Effector memory CD8-positive, alpha-beta T cell (primary cell): Measurements from ENCODE around the gene PTGS2.

Experiments
- ATAC-seq: fragments of 150-1000 bp; cut with Tn5 transposase; replicated peaks from 2 replicates; pipeline ENCODE4 v1.10.0; 2021; ENCODE audit warnings: mild to moderate bottlenecking, moderate library complexity
- DNase-seq, 3 experiments: peaks; one replicate each; pipeline ENCODE4 v3.0.0; 2021
- H3K27ac Mint-ChIP-seq, 2 donors: one replicate each; pipeline ENCODE4 v1.8.0; 2022; ENCODE audit warnings: mild to moderate bottlenecking in 2 of 2, mixed read lengths in 2 of 2, moderate library complexity in 2 of 2
- H3K27me3 Mint-ChIP-seq, 2 donors: one replicate each; pipeline ENCODE4 v1.8.0; 2022; ENCODE audit warnings: mixed read lengths in 2 of 2
- H3K36me3 Mint-ChIP-seq: one replicate; pipeline ENCODE4 v1.8.0; 2022; ENCODE audit warnings: mild to moderate bottlenecking, moderate library complexity, mixed read lengths; ENCODE audit not compliant: insufficient read depth
- H3K4me1 Mint-ChIP-seq, 2 donors: one replicate each; pipeline ENCODE4 v1.8.0; 2022; ENCODE audit warnings: low read depth in 2 of 2, mixed read lengths in 2 of 2
- H3K4me3 Mint-ChIP-seq, 2 donors: one replicate each; pipeline ENCODE4 v1.8.0; 2022; ENCODE audit warnings: mild to moderate bottlenecking in 2 of 2, mixed read lengths in 2 of 2, moderate library complexity in 2 of 2
- H3K9me3 Mint-ChIP-seq, 2 donors: one replicate each; pipeline ENCODE4 v1.8.0; 2022; ENCODE audit warnings: mixed read lengths in 2 of 2
- total RNA-seq, 9 experiments: gene quantifications; one replicate each; lab custom pipeline; 2026; lab: John Stamatoyannopoulos, UW

PTGS2 gene
- total RNA-seq, result 0 to 77.9 (median 0.63) reads per million in 9 experiments

DNA sequence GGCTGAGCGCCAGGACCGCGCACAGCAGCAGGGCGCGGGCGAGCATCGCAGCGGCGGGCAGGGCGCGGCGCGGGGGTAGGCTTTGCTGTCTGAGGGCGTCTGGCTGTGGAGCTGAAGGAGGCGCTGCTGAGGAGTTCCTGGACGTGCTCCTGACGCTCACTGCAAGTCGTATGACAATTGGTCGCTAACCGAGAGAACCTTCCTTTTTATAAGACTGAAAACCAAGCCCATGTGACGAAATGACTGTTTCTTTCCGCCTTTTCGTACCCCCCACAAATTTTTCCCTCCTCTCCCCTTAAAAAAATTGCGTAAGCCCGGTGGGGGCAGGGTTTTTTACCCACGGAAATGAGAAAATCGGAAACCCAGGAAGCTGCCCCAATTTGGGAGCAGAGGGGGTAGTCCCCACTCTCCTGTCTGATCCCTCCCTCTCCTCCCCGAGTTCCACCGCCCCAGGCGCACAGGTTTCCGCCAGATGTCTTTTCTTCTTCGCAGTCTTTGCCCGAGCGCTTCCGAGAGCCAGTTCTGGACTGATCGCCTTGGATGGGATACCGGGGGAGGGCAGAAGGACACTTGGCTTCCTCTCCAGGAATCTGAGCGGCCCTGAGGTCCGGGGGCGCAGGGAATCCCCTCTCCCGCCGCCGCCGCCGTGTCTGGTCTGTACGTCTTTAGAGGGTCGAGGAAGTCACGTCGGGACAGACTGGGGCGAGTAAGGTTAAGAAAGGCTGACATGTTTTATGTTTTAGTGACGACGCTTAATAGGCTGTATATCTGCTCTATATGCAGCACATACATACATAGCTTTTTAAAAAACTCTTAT is at the start of gene PTGS2:
TSS of gene PTGS2 (minus strand) at position 179 of the 817 bp plus-strand sequence. CDS start at position 46, 133 bp downstream.
- H3K9me3 Mint-ChIP-seq, result no peaks in the 10 kb centered on the region
- H3K27ac Mint-ChIP-seq, result peak within 1 kb of the TSS in 1 of 2 donors; percentile 51
- no peak for DNase-seq
- H3K36me3 Mint-ChIP-seq, result no peaks in the 10 kb centered on the region
- peaks cover 0 to 3% of the 10 kb centered on the region in 2 donors for H3K4me1 Mint-ChIP-seq
- ATAC-seq, result peak; percentile 50
- H3K4me3 Mint-ChIP-seq, result peak within 1 kb of the TSS; percentile 47 to 53
- peaks cover 27 to 46% of the 10 kb centered on the region in 2 donors for H3K27me3 Mint-ChIP-seq

DNA sequence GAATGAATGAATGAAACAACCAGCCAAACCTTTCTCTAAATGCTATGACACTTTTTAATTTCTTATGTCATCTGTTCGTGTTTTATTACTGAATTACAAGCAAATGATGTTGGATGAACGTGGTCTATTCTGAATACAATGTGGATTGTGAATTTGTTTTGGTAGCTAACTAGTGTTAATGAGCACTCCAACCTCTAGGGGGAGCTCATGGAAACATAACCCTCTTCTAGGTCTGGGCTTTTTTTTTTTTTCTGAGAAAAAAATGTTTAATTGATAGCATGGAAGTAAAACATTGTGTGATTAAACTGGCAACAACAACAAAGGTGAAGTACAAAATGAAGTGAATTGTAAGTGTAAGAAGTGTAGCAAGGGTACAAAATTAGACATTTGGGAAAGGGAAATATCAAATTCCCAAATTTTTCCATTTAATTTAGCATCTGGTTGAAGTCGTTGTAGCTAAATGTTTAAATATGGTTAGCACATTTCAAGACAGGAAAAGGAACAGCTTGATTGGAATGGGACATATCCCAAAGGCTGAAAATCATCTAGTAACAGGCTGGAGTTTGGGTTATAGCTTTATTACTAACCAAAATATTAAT is 42.6 kb upstream of the PTGS2 start:
- ATAC-seq, result no peak
- Mint-ChIP-seq H3K4me1 (no peaks in the 10 kb centered on the region), H3K36me3 (no peaks in the 10 kb centered on the region), H3K9me3 (peaks cover 0 to 2% of the 10 kb centered on the region in 2 donors), H3K27ac (no peak overlapping the region), H3K4me3 (no peak overlapping the region), H3K27me3 (no peaks in the 10 kb centered on the region)
- no peak for DNase-seq

DNA sequence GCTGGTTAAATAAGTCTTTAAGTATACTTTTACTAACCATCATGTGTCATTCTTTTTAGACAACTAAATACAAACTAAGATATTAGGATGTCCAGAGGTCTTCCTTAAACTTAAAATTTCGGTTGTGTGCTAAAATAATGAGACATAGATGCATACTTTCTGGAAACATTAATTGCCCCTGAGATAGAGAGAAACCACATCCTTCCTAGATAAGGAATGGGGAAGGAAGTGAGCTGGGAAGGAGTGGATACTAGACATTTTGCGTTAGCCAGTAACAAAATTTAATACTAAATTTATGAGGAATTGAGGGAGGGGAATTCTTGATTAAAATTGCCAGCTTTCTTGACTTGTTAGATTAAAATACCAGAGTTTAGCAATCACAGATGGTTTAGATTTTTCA is 37.1 kb upstream of the PTGS2 start:
- no peak overlapping the region for H3K4me3 Mint-ChIP-seq
- H3K27ac Mint-ChIP-seq, result no peak overlapping the region
- no peaks in the 10 kb centered on the region for H3K36me3 Mint-ChIP-seq

DNA sequence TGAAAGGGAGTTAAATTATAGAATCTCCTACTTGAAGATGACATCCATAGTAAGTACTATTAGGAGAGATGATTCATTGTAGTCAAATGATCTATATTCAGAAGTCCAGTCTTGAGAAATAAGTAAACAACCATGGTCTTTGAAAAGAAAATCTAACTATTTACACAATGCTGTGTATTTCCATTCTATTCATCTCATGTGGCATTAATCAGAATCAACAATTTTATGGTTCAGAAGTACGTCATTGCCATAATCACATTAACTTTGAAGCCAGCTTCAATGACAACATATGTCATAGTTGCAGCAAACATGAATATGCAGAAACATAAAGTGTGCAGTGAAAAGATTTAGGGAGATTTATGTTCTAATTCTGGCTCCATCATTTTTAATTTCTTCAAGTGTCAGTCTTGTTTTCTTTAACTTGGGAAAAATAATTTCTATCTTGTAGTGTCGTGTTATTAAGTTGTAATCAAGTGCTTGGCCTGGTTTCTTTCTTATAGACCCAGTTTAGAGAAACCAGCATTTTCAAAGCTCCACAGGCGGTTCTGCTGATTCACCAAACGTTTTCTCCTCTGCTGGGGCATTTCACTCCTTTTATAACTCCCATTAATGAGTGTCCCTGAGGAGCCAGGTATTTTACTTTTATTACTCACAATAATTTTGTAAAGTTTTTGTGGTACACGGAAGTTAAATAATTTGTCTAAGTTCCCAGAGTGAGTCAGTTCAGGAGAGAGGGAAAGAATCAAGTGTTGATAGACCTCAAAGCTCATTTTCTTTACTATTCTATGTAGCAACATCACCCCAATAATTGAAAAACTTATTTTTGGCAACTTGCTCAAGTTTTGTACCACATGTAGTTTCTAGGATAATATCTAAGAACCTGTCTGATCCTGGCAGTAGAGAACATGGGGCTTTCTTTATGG is 35.9 kb upstream of the PTGS2 start:
- Mint-ChIP-seq H3K27me3 (no peaks in the 10 kb centered on the region), H3K9me3 (no peaks in the 10 kb centered on the region)

More for the DNA sequence above, 37.1 kb upstream of the PTGS2 start:
- H3K27me3 Mint-ChIP-seq, result no peaks in the 10 kb centered on the region
- ATAC-seq, result no peak
- DNase-seq, result no peak
- no peaks in the 10 kb centered on the region for H3K4me1 Mint-ChIP-seq
- no peaks in the 10 kb centered on the region for H3K9me3 Mint-ChIP-seq

DNA sequence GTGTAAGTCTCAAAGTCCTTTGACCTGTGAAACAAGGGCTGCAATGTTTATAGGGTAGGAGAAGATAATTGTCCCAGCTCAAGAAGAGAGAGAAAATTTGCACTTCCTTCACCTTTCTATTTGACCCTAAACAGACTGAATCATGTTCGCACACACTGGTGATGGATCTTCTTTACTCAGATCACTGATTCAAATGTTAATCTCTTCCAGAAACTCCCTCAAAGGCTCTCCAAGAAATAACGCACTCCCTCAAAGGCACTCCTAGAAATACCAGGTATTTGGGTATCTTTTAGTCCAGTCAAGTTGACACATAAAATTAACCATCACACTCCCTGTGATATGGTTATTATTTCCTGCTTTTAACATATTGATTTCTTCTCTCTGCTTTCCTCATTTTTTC is 30.5 kb upstream of the PTGS2 start:
- Mint-ChIP-seq H3K4me1 (no peaks in the 10 kb centered on the region), H3K27ac (no peak overlapping the region), H3K9me3 (no peaks in the 10 kb centered on the region), H3K36me3 (no peaks in the 10 kb centered on the region), H3K4me3 (no peak overlapping the region), H3K27me3 (no peaks in the 10 kb centered on the region)
- DNase-seq (no peak), ATAC-seq (no peak)

More for the DNA sequence above, 35.9 kb upstream of the PTGS2 start:
- DNase-seq, result no peak
- Mint-ChIP-seq H3K36me3 (no peaks in the 10 kb centered on the region), H3K4me3 (no peak overlapping the region), H3K4me1 (no peaks in the 10 kb centered on the region), H3K27ac (no peak overlapping the region)
- no peak for ATAC-seq

DNA sequence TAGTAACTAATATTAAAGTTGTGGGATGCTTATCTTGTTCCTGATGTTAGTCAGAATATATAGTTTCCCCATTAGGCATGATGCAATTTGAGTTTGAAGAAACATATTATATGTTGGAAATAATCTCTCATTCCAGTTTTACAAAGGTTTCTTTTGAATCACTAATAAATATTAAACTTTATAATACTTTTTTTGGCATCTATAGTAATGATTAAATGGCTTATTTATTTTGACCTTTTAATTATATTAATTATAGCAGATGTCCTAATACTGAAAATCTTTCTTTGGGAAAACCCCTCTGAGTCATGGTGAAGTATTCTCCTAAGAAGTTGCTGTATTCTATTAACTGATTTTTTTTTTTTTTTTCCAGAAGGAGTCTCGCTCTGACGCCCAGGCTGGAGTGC is 28.5 kb upstream of the PTGS2 start:
- Mint-ChIP-seq H3K36me3 (no peaks in the 10 kb centered on the region), H3K27me3 (no peaks in the 10 kb centered on the region), H3K9me3 (no peaks in the 10 kb centered on the region), H3K4me3 (no peak overlapping the region), H3K4me1 (no peaks in the 10 kb centered on the region), H3K27ac (no peak overlapping the region)
- no peak for DNase-seq
- no peak for ATAC-seq

DNA sequence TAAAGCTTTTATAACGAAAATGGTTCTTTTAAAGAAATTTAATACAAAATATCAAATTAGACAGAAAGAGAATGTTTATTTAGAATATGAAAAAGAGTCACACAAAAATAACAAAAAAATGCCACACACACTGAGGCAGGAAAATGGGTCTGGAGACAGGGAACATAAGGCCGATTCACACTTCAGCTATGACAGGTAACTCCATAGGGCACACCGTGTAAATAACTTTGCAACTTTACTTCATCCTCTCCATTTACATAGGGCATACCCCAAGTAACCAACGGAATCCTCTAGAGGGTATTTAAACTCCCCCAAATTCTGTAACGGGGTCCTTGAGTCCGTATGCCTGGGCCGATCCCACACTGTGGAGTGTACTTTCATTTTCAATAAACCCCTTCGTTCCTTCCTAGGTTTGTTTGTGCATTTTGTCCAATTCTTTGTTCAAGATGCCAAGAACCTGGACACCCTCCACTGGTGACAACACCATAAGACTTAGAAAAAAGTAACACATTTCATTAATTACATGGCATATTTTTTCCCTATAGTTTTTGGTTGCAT is 23.1 kb upstream of the PTGS2 start:
- Mint-ChIP-seq H3K4me1 (no peaks in the 10 kb centered on the region), H3K4me3 (no peak overlapping the region), H3K27me3 (no peaks in the 10 kb centered on the region), H3K27ac (no peak overlapping the region), H3K9me3 (no peaks in the 10 kb centered on the region), H3K36me3 (no peaks in the 10 kb centered on the region)
- ATAC-seq, result no peak
- no peak for DNase-seq

DNA sequence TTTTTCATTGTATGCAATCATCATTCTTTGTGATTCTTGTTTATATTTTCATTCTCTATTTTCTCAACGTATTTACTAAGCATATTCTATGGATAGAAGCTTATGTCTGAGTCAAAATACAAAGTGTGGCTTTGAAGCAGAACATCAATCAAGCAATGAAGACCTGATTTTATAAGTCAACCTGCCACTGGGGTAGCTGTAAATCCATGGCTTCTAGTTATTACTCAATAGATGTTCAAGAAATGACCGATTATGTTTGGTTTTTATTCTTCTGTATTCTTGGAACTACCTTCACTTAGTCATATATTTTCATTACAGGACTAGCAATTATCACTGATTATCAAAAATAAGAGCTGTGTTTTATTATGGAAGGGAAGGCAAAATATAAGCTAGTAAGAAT is 20.5 kb upstream of the PTGS2 start:
- Mint-ChIP-seq H3K36me3 (no peaks in the 10 kb centered on the region), H3K9me3 (no peaks in the 10 kb centered on the region), H3K27me3 (no peaks in the 10 kb centered on the region), H3K4me1 (no peaks in the 10 kb centered on the region), H3K27ac (no peak overlapping the region), H3K4me3 (no peak overlapping the region)
- ATAC-seq (no peak), DNase-seq (no peak)

DNA sequence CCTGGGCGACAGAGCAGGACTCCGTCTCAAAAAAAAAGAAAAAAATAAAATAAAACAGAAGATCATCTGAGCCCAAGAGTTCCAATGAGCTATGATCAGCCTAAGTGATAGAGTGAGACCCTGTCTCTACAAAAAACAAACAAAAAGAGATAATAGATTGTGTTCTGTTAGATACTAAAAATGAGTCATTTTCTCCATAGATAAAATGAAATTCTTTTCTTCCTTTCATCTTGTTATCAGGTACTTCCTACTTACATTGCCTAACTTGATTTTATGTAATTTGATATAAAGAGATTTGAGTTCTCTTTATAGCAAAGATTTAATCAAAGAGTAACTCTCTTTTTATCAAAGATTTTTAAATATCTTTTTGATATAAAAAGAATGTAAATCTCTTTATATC is 19.3 kb upstream of the PTGS2 start:
- Mint-ChIP-seq H3K9me3 (no peaks in the 10 kb centered on the region), H3K4me1 (no peaks in the 10 kb centered on the region), H3K36me3 (no peaks in the 10 kb centered on the region), H3K27me3 (no peaks in the 10 kb centered on the region), H3K4me3 (no peak overlapping the region), H3K27ac (no peak overlapping the region)
- ATAC-seq (no peak), DNase-seq (no peak)

DNA sequence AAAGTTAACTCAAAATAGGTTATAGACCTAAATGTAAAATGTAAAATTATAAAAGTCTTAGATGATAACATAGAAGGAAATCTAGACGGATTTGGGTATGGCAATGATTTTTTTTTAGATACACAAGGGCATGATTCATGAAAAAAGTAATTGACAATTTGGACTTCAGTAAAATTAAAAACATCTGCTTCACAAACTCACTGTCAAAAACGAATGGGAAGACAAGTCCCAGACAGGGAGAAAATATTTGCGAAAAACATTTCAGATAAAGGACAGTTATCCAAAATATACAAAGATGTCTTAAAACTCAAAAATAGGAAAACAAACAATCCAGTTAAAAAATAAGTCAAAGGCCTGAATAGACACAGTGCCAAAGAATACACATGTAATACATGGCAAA is 9.7 kb upstream of the PTGS2 start:
- H3K4me3 Mint-ChIP-seq, result no peak overlapping the region
- H3K4me1 Mint-ChIP-seq, result no peaks in the 10 kb centered on the region
- no peak overlapping the region for H3K27ac Mint-ChIP-seq
- H3K36me3 Mint-ChIP-seq, result no peaks in the 10 kb centered on the region
- no peak for ATAC-seq
- H3K9me3 Mint-ChIP-seq, result peaks cover 0 to 6% of the 10 kb centered on the region in 2 donors
- DNase-seq, result no peak
- no peaks in the 10 kb centered on the region for H3K27me3 Mint-ChIP-seq

DNA sequence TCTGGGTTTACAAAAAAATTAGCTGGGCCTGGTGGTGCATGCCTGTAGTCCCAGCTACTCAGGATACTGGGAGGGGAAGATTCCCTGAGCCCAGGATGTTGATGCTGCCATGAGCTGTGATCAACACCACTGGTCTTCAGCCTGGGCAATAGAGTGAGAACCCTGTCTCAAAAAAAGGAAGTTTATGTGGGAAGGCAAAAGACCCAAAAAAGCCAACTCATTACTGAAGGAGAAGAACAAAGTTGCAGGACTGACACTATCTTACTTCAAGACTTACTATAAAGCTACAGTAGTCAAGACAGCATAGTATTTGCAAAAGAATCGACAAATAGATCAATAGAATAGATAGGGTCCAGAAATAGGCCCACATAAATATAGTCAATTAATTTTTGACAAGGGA is 9.2 kb upstream of the PTGS2 start:
- peaks cover 0 to 6% of the 10 kb centered on the region in 2 donors for H3K9me3 Mint-ChIP-seq
- DNase-seq (no peak), ATAC-seq (no peak)
- no peaks in the 10 kb centered on the region for H3K36me3 Mint-ChIP-seq
- H3K27ac Mint-ChIP-seq, result no peak overlapping the region
- no peak overlapping the region for H3K4me3 Mint-ChIP-seq
- H3K4me1 Mint-ChIP-seq, result no peaks in the 10 kb centered on the region
- H3K27me3 Mint-ChIP-seq, result no peaks in the 10 kb centered on the region

DNA sequence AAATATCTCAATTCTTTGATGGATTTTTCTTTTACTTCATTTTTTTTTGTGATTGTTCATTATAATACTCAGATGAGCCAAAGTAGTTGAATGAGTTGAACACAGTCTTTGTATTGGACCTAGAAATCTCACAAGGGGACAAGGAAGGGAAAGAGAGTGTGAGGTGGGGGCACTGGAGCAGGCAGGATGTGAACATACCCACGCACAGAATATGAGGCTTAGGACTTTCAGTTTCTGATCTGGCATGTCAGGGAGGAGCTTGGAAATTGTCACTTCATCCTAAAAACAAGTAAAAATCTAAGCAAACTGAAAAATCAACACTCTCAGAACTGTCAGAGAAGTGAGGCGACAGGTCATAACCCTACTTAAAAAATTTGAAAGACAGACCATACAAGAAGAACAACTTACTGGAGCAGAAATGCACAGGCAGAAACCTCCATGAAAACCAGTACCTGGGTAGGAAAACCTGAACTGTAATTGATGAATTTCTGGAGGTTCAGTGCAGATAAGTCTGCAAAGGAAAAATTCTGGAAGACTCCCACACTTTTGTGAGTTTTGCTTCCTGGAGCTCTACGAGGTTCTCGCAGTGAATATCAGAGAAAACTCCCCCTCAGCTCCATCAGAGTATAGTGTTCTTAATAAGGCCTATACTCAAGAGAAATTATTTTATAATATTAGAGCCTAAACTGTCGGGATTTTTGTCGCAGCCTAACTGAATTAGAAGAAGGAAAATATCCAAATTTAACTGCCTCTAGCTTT is 3.6 kb upstream of the PTGS2 start:
- Mint-ChIP-seq H3K27me3 (peaks cover 27 to 42% of the 10 kb centered on the region in 2 donors), H3K9me3 (no peaks in the 10 kb centered on the region), H3K4me3 (no peak overlapping the region), H3K27ac (no peak overlapping the region), H3K36me3 (no peaks in the 10 kb centered on the region), H3K4me1 (peaks cover 0 to 3% of the 10 kb centered on the region in 2 donors)
- DNase-seq (no peak), ATAC-seq (no peak)
